Calu3 (cell line): ENCODE results near the gene SEMA3B. TPM values are rescaled to one million over a fixed set of nuclear protein-coding genes. Genes with fewer than 3 reads are reported as not detected.

Experiments
- BruUV-seq: library from RNA; stranded (reverse); fragments of 400-500 nt; replicated peaks from 2 replicates; lab custom pipeline; 2021; lab: Mats Ljungman, UMichigan
- CTCF ChIA-PET: fragments of 300-600 bp; sonication (Branson Sonifier 250); formaldehyde crosslinking; loops from one replicate; lab custom pipeline; 2022; ENCODE audit warnings: antibody characterized with exemption; lab: Charles Lee
- DNase-seq: peaks from one replicate; pipeline ENCODE4 v3.0.0; 2022
- H3K27ac Mint-ChIP-seq: one replicate; pipeline ENCODE4 v1.8.0; 2022; ENCODE audit warnings: mixed read lengths; ENCODE audit not compliant: unreplicated experiment
- H3K27me3 Mint-ChIP-seq: one replicate; pipeline ENCODE4 v1.8.0; 2022; ENCODE audit warnings: mixed read lengths; ENCODE audit not compliant: unreplicated experiment
- H3K36me3 Mint-ChIP-seq: one replicate; pipeline ENCODE4 v1.8.0; 2022; ENCODE audit warnings: mild to moderate bottlenecking, moderate library complexity, mixed read lengths; ENCODE audit not compliant: insufficient read depth, unreplicated experiment
- H3K4me1 Mint-ChIP-seq: one replicate; pipeline ENCODE4 v1.8.0; 2022; ENCODE audit warnings: mild to moderate bottlenecking, low read depth, mixed read lengths; ENCODE audit not compliant: unreplicated experiment
- H3K4me3 Mint-ChIP-seq: one replicate; pipeline ENCODE4 v1.8.0; 2022; ENCODE audit warnings: mild to moderate bottlenecking, low read depth, moderate library complexity, mixed read lengths; ENCODE audit not compliant: unreplicated experiment
- H3K9me3 Mint-ChIP-seq: one replicate; pipeline ENCODE4 v1.8.0; 2022; ENCODE audit warnings: low read depth, mixed read lengths; ENCODE audit not compliant: unreplicated experiment
- CTCF ChIP-seq: fragments of 200-600 bp; IDR thresholded peaks from one replicate; pipeline ENCODE4 v1.8.0; 2022; ENCODE audit warnings: antibody characterized with exemption; ENCODE audit not compliant: unreplicated experiment
- intact Hi-C: fragments of 100-400 bp; cut with micrococcal nuclease; formaldehyde crosslinking; loops from one replicate; pipeline ENCODE4 v1.10.0; 2022; ENCODE audit not compliant: unreplicated experiment
- total RNA-seq: library from RNA; stranded (reverse); gene quantifications from 2 replicates; pipeline ENCODE4 v1.2.3, GENCODE V29; 2022

SEMA3B gene
- total RNA-seq, 1 experiment from 2014 or later: 20.3 TPM

DNA sequence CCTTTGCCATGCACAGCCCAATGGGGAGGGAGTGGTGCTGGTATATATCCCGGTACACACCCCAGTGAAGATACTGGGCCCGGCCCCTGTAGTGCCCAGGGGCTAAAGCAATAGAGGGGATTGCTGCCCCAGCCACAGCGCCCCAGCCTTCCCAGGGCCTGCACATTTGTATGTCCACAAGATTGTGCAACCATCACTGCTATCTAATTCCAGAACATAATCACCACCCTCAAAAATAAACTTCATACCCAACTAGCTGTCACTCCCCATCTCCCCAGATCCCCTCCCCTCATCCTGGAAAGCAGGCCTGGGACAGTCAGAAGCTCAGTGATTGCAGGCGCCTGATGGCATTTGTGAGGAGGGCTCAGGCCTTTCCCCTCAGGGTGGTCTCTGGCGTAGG, 19.5 kb upstream of the SEMA3B start:
- Mint-ChIP-seq H3K9me3 (no peaks in the 10 kb centered on the region), H3K36me3 (peaks cover 32% of the 10 kb centered on the region), H3K4me1 (peaks cover 17% of the 10 kb centered on the region), H3K27me3 (no peaks in the 10 kb centered on the region), H3K4me3 (no peak overlapping the region), H3K27ac (no peak overlapping the region)
- intact Hi-C loops: no loop called here
- CTCF ChIA-PET: interaction anchor here (1.7 kb wide), 1 partner anchor 11 kb away, joined by 5 read pairs; no protein-coding TSS in a partner anchor
- BruUV-seq: no TSS peak
- no peak for TF ChIP-seq CTCF
- no peak for DNase-seq

DNA sequence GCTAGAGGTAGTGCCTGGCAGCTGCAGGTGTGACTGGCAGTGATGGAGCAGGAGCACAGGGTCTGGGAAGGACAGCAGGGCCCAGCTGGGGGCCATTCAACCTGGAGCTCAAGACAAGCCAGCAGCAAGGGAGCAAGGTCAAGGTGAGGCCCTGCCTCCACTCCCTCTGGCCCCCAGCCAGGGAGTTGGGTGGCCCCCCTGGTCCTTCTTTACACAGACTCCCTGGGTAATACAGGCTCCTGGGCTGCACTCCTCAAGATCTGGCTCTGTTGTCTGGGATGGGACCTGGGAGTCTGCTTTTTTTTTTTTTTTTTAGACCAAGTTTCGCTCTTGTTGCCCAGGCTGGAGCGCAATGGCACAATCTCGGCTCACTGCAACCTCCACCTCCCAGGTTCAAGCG, 18.4 kb upstream of the SEMA3B start:
- no peak overlapping the region for H3K27ac Mint-ChIP-seq

DNA sequence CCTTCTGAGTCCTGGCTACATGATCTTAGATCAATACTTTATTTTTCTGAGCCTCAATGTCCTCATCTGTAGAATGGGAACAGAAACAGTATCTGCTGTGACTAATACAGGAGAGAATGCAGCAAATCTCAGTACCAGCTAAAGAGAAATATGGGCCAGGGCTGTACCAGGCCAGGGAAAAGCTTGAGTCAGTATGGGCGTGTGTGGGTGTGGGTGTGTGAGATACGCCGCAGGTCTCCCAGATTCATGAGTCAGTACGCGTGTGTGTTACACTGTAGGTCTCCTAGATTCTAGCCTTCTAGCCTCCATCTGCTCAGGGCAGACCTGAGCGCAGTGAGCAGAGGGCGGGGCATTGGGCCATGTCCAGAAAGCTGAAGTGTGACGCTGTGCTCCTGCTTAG, 17.7 kb upstream of the SEMA3B start:
- no TSS peak for BruUV-seq
- peaks cover 17% of the 10 kb centered on the region for H3K4me1 Mint-ChIP-seq
- no peaks in the 10 kb centered on the region for H3K27me3 Mint-ChIP-seq
- H3K27ac Mint-ChIP-seq: peak overlapping the region; percentile 33
- intact Hi-C loops: no loop called here
- H3K9me3 Mint-ChIP-seq: no peaks in the 10 kb centered on the region
- CTCF ChIA-PET: interaction anchor here (0.5 kb wide), 1 partner anchor 85 kb away, joined by 6 read pairs; no protein-coding TSS in a partner anchor
- peaks cover 32% of the 10 kb centered on the region for H3K36me3 Mint-ChIP-seq
- no peak overlapping the region for H3K4me3 Mint-ChIP-seq
- peak; percentile 28 for DNase-seq
- TF ChIP-seq CTCF: no peak

More for the DNA sequence above, 18.4 kb upstream of the SEMA3B start:
- Mint-ChIP-seq H3K9me3 (no peaks in the 10 kb centered on the region), H3K4me1 (peaks cover 17% of the 10 kb centered on the region), H3K36me3 (peaks cover 37% of the 10 kb centered on the region), H3K4me3 (no peak overlapping the region), H3K27me3 (no peaks in the 10 kb centered on the region)
- CTCF ChIA-PET: no interaction called here
- BruUV-seq: no TSS peak
- intact Hi-C loops: no loop called here
- no peak for TF ChIP-seq CTCF
- DNase-seq: no peak

- H3K4me1 Mint-ChIP-seq: peaks cover 9% of the 10 kb centered on the region
- H3K4me3 Mint-ChIP-seq: no peak overlapping the region
- CTCF ChIA-PET: no interaction called here
- TF ChIP-seq CTCF: no peak
- H3K9me3 Mint-ChIP-seq: no peaks in the 10 kb centered on the region
- H3K36me3 Mint-ChIP-seq: peaks cover 52% of the 10 kb centered on the region
- no peak for DNase-seq
- BruUV-seq: no TSS peak
- intact Hi-C loops: no loop called here
- no peak overlapping the region for H3K27ac Mint-ChIP-seq
- no peaks in the 10 kb centered on the region for H3K27me3 Mint-ChIP-seq
These were observed 14.2 kb upstream of the SEMA3B start for GRCh38 chr3:50254577-50255250.
